ENCODE data around the gene USP22. TPM values are rescaled to one million over a fixed set of nuclear protein-coding genes. Genes with fewer than 3 reads are reported as not detected.
A peak's percentile ranks its signal among the peaks of the same experiment; 100 is the strongest.
"Not testable (repeated sequence)": the region's sequence is repeated elsewhere in the genome, so short reads cannot be mapped to it uniquely, and the experiment has no call there.

The USP22 gene
- polyA plus RNA-seq (2012; ENCODE audit: missing spikeins): 48.8 TPM

DNA sequence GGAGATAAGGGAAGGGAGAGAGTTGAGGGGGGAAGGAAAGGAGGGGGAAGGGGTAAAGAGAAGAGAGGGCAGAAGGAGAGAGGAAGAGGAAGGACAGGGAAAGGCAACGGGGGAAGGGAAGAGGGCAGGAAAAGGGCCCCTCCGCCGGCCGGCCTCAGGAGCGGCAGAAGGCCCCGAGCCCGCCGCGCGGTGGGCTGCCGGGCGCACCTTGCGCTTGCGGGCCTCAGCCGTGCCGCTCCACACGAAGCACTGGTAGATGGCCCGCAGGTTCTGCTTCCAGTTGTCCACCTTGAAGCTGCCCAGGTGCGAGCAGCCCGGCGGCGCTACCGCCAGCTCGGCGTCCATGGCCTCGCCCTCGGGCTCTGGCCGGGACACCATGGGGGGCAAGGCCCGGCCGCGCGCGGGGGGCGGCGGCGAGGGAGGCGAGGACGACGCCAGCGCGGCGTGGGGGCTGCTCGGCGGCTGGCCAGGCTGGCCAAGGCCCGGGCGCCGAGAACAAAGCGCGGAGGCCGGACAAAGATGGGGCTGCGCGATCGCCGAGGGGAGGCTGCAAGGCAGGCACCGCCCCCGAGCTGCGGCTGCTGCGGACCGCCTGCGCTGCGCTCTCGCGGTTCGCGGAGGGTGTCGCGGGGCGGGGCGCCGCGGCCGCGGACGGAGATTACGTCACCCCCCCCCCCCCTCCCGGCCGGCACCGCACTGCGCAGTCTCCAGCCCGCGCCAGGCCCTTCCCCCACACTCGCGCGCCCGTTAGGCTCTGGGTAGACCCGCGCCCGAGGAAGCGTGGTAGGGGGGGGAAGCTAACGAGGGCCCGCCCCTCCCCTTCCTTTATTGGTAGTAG lies at the start of gene USP22:
USP22 (minus strand) TSS at position 554 of the 838 bp plus-strand sequence; CDS start at position 378, 176 bp downstream.
- peak; percentile 98 for FAIRE-seq
- peak; percentile 79 for DNase-seq (ENCODE audit: insufficient read length)
- TF ChIP-seq TAF1 (IDR thresholded peaks at IDR 0.05; ENCODE audit: borderline replicate concordance, low read depth, low read length): peak; percentile 69; the same call in 1 of the 2 replicates
- TF ChIP-seq POLR2A (IDR thresholded peaks at IDR 0.05; ENCODE audit: low read depth, low read length): peak; percentile 87
- peak; percentile 44; the same call in 1 of the 2 replicates for TF ChIP-seq POLR2AphosphoS5 (IDR thresholded peaks at IDR 0.05; ENCODE audit: low read depth, low read length)

DNA sequence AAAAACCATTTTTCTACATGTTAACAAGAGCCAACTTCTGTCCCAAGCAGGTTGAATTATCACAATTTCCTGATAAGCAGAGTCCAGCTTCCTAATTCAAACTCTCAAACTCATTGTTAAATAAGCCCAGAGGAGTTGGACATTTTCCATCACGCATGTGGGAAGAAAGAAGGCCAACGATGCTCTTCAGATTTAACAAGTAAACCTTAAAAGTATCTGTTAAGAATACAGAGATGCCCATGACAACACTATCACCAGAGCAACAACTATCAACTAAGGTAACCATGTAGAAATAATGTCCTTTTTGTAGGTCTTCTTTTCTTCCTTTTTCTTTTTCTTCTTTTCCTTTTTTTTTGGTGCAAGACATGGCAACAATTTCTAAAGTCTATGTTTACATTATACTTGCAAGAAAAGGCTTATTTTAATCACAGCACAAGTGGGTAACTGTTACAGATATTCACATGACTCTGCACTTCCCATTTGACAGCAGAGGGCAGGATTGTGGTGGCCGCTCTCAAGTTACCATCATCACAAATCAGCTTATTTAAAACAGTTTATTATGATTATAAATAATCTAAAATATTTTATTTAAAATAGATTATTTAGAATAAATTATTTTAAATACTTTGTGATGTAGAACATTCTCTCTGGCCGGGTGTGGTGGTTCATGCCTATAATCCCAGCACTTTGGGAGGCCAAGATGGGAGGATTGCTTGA lies 48.2 kb upstream of the USP22 start:
- DNase-seq (ENCODE audit: insufficient read length) (no peak), FAIRE-seq (peak; percentile 56)
- TF ChIP-seq TAF1 (IDR thresholded peaks at IDR 0.05; ENCODE audit: borderline replicate concordance, low read depth, low read length): no peak

DNA sequence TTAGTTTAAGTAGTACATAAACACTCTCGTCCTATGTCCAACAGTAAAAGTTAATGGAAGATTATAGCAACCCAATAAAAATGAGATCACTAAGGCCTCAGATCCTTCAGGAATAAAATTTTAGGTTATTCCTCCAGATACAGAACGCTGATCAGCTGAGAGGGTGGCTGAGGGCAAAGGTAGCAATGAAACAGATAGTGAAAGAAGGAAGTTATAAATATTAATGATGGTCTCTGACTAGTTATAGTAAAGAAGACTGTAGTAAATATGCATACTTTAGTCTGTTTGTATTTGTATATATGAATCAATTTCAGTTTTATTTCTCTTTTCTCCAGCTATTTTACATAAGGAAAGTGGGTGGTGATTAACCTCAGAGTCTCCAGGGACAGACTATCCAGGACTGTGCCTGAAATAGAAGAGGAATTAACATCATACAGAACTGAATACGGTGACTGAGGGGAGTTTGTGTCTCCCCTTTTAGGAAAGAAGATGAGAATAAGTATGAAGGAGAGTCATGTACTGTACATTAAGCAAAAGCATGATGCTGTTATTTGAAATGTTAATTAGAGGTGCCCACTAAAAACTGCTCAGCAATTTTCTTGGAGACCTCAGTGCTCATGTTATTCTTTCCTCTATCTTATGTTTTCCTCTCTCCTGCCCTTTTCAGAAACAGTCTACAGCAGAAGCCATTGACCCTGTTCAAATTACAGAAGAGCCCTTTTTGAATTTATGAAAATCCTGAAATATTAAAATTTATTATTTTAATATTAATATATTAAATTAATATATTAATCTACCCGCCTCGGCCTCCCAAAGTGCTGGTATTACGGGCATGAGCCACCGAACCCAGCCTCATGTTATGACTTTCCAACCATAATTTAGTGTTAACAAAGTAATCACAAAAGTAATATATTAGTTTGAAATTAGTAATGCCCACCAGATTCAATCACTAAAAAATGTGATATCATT lies 47.4 kb upstream of the USP22 start:
- peak; percentile 50 for FAIRE-seq
- TF ChIP-seq POLR2AphosphoS5 (IDR thresholded peaks at IDR 0.05; ENCODE audit: low read depth, low read length) (no peak), POLR2A (IDR thresholded peaks at IDR 0.05; ENCODE audit: low read depth, low read length) (no peak), TAF1 (IDR thresholded peaks at IDR 0.05; ENCODE audit: borderline replicate concordance, low read depth, low read length) (no peak)

GRCh38 chr17:21089145-21089544 lies 46.3 kb upstream of the USP22 start:
- FAIRE-seq (peak; percentile 65), DNase-seq (ENCODE audit: insufficient read length) (no peak)
- TF ChIP-seq POLR2AphosphoS5 (IDR thresholded peaks at IDR 0.05; ENCODE audit: low read depth, low read length) (no peak), TAF1 (IDR thresholded peaks at IDR 0.05; ENCODE audit: borderline replicate concordance, low read depth, low read length) (no peak)

More for the DNA sequence above, 47.4 kb upstream of the USP22 start:
- DNase-seq (ENCODE audit: insufficient read length): no peak

- TF ChIP-seq POLR2AphosphoS5 (IDR thresholded peaks at IDR 0.05; ENCODE audit: low read depth, low read length) (no peak), POLR2A (IDR thresholded peaks at IDR 0.05; ENCODE audit: low read depth, low read length) (no peak), TAF1 (IDR thresholded peaks at IDR 0.05; ENCODE audit: borderline replicate concordance, low read depth, low read length) (no peak)
- FAIRE-seq (no peak), DNase-seq (ENCODE audit: insufficient read length) (no peak)
Observed at GRCh38 chr17:21085707-21086106, 42.9 kb upstream of the USP22 start.

DNA sequence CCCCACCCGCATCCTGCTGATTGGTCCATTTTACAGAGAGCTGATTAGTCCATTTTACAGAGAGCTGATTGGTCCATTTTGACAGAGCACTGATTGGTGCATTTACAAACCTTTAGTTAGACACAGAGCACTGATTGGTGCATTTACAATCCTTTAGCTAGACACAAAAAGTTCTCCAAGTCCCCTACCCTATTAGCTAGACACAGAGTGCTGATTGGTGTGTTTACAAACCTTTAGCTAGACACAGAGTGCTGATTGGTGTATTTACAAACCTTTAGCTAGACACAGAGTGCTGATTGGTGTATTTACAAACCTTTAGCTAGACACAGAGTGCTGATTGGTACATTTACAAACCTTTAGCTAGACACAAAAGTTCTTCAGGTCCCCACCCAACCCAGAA lies 42.5 kb upstream of the USP22 start:
- DNase-seq (ENCODE audit: insufficient read length); FAIRE-seq: not testable (repeated sequence)

DNA sequence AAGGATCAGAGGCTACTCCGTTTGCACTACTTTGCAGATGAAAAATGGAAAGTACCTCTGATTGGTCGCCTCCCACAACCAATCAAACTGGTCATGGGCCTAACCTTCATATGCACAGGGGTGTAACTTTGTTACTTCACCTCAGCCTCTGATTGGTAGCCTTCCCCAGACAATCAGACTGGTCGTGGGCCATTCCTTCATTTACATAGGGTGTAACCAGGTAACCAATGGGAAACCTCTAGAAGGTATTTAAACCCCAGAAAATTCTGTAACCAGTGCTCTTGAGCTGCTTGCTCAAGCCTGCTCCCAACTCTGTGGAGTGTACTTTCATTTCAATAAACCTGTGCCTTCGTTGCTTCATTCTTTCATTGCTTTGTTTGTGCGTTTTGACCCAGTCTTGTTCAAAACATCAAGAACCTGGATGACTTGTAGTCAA lies 39.2 kb upstream of the USP22 start:
- TF ChIP-seq TAF1 (IDR thresholded peaks at IDR 0.05; ENCODE audit: borderline replicate concordance, low read depth, low read length): no peak
- no peak for TF ChIP-seq POLR2AphosphoS5 (IDR thresholded peaks at IDR 0.05; ENCODE audit: low read depth, low read length)
- TF ChIP-seq POLR2A (IDR thresholded peaks at IDR 0.05; ENCODE audit: low read depth, low read length): no peak
- DNase-seq (ENCODE audit: insufficient read length): no peak
- no peak for FAIRE-seq

GRCh38 chr17:21079196-21079595 lies 36.4 kb upstream of the USP22 start:
- no peak for FAIRE-seq
- TF ChIP-seq TAF1 (IDR thresholded peaks at IDR 0.05; ENCODE audit: borderline replicate concordance, low read depth, low read length) (no peak), POLR2AphosphoS5 (IDR thresholded peaks at IDR 0.05; ENCODE audit: low read depth, low read length) (no peak), POLR2A (IDR thresholded peaks at IDR 0.05; ENCODE audit: low read depth, low read length) (no peak)
- no peak for DNase-seq (ENCODE audit: insufficient read length)

DNA sequence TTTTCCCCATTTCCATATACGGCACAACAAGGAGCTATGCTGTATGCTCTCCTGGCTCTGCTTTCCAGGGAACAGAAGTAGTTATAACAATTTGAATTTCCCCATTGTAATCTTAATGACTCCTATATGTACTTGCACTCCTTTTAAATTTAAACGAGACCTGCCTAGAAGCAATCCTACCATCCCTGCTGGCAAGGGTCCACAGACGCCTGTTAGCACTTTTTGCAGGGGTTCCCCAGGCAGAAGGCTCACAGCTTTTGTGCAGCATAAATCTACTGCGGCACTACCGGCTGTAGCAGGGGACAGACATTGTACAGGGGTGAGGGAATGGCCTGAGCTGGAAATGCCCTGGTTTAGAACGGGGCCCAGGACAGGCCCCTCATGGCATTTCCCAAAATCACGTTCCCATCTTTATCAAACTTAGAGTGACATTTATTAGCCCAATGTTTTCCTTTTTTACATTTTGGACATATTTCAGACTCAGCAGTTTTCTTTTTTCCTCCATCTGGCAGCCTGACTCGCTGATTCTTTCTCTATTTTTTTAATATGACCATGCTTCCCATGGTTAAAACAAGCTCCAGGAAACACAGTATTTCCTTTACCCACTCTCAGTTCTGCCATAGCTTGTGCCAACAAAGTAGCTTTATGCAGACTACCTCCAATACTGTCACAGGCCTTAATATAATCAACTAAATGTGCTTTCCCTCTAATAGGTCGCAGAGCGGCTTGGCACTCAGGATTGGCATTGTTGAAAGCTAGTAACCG lies 35.4 kb upstream of the USP22 start:
- TF ChIP-seq TAF1 (IDR thresholded peaks at IDR 0.05; ENCODE audit: borderline replicate concordance, low read depth, low read length) (no peak), POLR2A (IDR thresholded peaks at IDR 0.05; ENCODE audit: low read depth, low read length) (no peak), POLR2AphosphoS5 (IDR thresholded peaks at IDR 0.05; ENCODE audit: low read depth, low read length) (no peak)
- no peak for FAIRE-seq
- DNase-seq (ENCODE audit: insufficient read length): no peak

- no peak for DNase-seq (ENCODE audit: insufficient read length)
Observed at GRCh38 chr17:21077281-21077680, 34.5 kb upstream of the USP22 start.

More at GRCh38 chr17:21077281-21077680, 34.5 kb upstream of the USP22 start:
- FAIRE-seq: no peak
- TF ChIP-seq POLR2AphosphoS5 (IDR thresholded peaks at IDR 0.05; ENCODE audit: low read depth, low read length) (no peak), POLR2A (IDR thresholded peaks at IDR 0.05; ENCODE audit: low read depth, low read length) (no peak), TAF1 (IDR thresholded peaks at IDR 0.05; ENCODE audit: borderline replicate concordance, low read depth, low read length) (no peak)

Data from GM12892 (cell line).